Measurements from ENCODE around the gene PPIH. TPM values are rescaled to one million over a fixed set of nuclear protein-coding genes. Genes with fewer than 3 reads are reported as not detected.

Gene PPIH
- total and polyA plus RNA-seq, 10 of the 15 experiments (the other 5 are each of a cell fraction or from before 2014, with no cell fraction given), result 75.1 to 172 (median 122) TPM

GRCh38 chr1:42680921-42681683 is 22.9 kb downstream of the PPIH start (continued):
- TF ChIP-seq RUNX3 (IDR thresholded peaks at IDR 0.05; ENCODE audit: low read length), result no peak; the same call in 1 of the 2 replicates
- TF ChIP-seq YBX1 (IDR thresholded peaks at IDR 0.05), result no peak
- TF ChIP-seq SREBF2 (IDR thresholded peaks at IDR 0.05; ENCODE audit: low read length), result no peak
- TF ChIP-seq CBX5 (IDR thresholded peaks at IDR 0.05; ENCODE audit: low read depth), result no peak
- no peak for TF ChIP-seq RCOR1 (conservative IDR thresholded peaks at IDR 0.05; ENCODE audit: low read depth, low read length)
- TF ChIP-seq BHLHE40 (IDR thresholded peaks at IDR 0.05; ENCODE audit: borderline replicate concordance in 1 of 2, low read depth in 2 of 2, low read length in 1 of 2), result 0 out of 4 replicates have a peak, but pooled peaks of 1 of the 2 experiments have one; percentile 15
- no peak for TF ChIP-seq MEF2B (IDR thresholded peaks at IDR 0.05; ENCODE audit: partially characterized antibody, poor library complexity, severe bottlenecking)
- TF ChIP-seq TCF3 (IDR thresholded peaks at IDR 0.05; ENCODE audit: borderline replicate concordance, insufficient read depth, low read depth, low read length), result no peak
- no peak for TF ChIP-seq BCL11A (IDR thresholded peaks at IDR 0.05; ENCODE audit: low read depth, low read length)
- TF ChIP-seq ZNF274 (IDR thresholded peaks at IDR 0.05; ENCODE audit: insufficient read depth, insufficient read length), result no peak
- TF ChIP-seq BRCA1 (IDR thresholded peaks at IDR 0.05; ENCODE audit: low read depth, low read length), result no peak
- TF ChIP-seq IRF4 (IDR thresholded peaks at IDR 0.05; ENCODE audit: low read depth, low read length), result no peak
- no peak for TF ChIP-seq NR2C1 (IDR thresholded peaks at IDR 0.05)
- no peak for TF ChIP-seq CBFB (IDR thresholded peaks at IDR 0.05; ENCODE audit: low read depth)
- TF ChIP-seq ASH2L (IDR thresholded peaks at IDR 0.05; ENCODE audit: borderline replicate concordance, low read depth), result no peak
- TF ChIP-seq CHD1 (IDR thresholded peaks at IDR 0.05; ENCODE audit: low read depth, low read length), result no peak
- no peak for TF ChIP-seq BCLAF1 (IDR thresholded peaks at IDR 0.05)
- TF ChIP-seq MTA3 (IDR thresholded peaks at IDR 0.05; ENCODE audit: borderline replicate concordance, low read length), result no peak
- TF ChIP-seq REST (IDR thresholded peaks at IDR 0.05; ENCODE audit: low read depth, low read length), result no peak
- no peak for TF ChIP-seq STAT3 (IDR thresholded peaks at IDR 0.05; ENCODE audit: low read depth, low read length)
- peak; percentile 65; the same call in 1 of the 2 replicates for TF ChIP-seq MXI1 (IDR thresholded peaks at IDR 0.05; ENCODE audit: low read depth, low read length)
- peak; percentile 63 for TF ChIP-seq YY1 (IDR thresholded peaks at IDR 0.05; ENCODE audit: low read depth, low read length)
- TF ChIP-seq ATF7 (IDR thresholded peaks at IDR 0.05; ENCODE audit: low read depth), result no peak
- TF ChIP-seq MLLT1 (IDR thresholded peaks at IDR 0.05), result no peak
- no peak for TF ChIP-seq NRF1 (conservative IDR thresholded peaks at IDR 0.05; ENCODE audit: low read depth, low read length)
